ENCODE results near the gene SUZ12.
"Not testable (repeated sequence)": the region's sequence is repeated elsewhere in the genome, so short reads cannot be mapped to it uniquely, and the experiment has no call there.

The SUZ12 gene

DNA sequence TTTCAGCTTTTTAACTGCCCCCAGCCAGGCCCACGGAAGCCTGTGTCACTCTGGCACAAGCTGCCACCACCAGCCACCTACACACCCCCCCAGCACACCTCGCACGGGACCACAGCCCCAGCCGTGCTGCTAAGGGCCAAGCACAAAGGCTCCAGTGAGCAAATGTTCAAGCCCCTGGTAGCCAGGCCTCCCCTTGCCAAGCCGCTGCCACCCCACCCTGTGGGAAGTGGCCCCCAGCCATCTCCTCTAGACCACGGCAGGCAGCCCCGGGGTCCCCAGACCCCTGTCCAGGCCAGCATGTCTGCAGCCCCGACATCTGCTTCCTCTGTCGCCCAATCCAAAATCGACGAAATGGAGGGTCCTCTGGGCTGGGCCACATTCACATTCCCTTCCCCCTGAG lies 105.5 kb downstream of the SUZ12 start:
- DNase-seq = not testable (repeated sequence)

DNA sequence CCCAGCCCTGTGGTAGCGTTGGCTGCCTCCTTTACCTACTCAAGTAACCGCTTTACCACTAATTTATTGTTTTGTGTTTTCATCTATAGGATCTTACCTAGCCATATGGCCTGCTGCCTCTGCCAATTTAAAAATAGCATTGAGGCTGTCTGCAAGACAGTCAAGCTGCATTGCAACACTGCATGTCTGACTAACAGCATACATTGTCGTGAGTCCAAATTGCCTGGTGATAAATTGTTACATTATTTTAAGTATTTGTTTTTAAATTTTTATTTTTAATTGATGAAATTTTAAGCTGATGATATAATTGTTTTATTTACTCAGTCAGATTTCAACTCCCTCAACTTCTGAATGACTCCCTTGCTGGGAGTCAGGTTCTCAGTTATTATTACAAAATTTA lies 108.8 kb downstream of the SUZ12 start:
- DNase-seq = not testable (repeated sequence)

DNA sequence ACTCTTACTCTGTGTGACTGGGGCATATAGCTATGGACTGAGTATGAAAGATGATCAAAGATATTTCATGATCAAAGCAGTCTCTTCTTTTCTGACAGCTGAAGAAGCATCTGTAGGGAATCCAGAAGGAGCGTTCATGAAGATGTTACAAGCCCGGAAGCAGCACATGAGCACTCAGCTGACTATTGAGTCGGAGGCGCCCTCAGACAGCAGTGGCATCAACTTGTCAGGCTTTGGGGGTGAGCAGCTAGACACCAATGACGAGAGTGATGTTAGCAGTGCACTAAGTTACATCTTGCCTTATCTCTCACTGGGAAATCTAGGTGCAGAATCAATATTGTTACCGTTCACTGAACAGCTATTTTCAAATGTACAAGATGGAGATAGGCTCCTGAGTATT lies 110.9 kb downstream of the SUZ12 start:
- DNase-seq = not testable (repeated sequence)

Data from GOT3 (cell line).